IPS-NIHi7 (cell line): ENCODE measurements around the gene C6orf132.
A peak's percentile ranks its signal among the peaks of the same experiment; 100 is the strongest.
"Not testable (repeated sequence)": the region's sequence is repeated elsewhere in the genome, so short reads cannot be mapped to it uniquely, and the experiment has no call there.

ENCODE experiments used
- DNase-seq: peaks from one replicate; pipeline ENCODE4 v3.0.0; 2012; ENCODE audit warnings: mixed read lengths; ENCODE audit errors: extremely low spot score

Gene C6orf132

DNA sequence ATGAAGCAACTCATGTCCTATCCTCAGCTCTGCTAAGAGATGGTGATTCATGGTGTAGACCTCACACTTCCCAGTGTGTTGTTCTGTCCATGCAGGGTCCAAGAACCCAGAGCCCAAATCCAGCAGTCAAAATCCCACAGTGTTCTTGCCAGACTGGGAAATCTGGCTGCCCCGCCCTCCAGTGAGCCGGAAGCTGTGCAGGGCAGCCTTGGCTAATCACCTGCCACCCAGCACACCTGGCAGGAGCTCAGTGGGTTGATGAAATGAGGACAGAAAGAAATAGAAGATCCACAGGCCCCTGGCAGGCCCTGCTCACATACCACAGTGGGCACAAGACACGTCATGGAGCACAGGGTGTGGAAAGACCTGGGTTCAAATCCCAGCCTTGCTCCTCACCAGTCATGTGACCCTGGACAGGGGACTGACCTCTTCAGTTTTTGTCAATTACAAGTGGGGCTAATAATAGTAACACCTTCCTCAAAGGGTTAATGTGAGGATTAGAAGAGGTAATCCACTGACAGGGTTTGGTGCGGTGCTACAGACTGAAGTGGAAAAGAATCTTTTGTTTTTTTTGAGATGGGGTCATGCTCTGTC, 17.1 kb upstream of the C6orf132 start:
- DNase-seq = no peak

DNA sequence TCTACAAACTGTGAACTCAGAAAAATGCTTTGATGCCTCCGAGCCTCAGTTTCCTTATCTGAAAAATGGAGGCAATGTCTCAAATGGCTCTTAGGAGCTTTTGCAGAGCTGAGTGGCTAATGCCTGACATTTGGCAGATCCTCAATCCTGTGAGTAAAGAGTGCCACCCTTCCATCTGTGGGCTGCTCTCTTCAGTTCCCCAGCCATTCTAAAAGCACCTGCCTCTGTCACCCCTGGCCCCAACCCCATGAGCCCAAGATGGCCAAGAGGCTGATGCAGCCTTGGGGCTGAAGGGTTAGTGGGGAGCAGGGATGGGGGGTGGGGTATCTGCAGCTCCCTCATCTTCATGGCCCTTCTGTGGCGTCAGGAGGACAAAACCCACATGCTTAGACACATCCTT, 16.2 kb upstream of the C6orf132 start:
- DNase-seq = no peak

DNA sequence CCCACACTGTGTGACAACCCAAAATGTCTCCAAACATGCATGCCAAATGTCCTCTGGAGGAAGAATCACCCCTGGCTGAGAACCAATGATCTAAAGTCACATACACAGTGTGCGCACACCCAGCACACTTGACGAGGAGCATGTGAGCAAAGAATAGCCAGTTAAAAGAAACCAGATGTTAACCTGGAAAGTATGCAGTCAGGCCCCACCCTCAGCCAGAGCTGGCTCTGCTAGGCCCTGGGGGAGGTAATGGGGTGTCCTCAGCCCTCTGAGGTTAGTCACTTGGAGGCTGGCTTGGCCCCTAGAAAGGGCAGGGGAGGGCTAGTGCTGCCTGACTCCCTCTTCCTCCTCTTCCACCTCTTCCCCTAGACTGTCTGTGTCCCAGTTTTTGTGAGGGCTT, 15.6 kb upstream of the C6orf132 start:
- DNase-seq = no peak

DNA sequence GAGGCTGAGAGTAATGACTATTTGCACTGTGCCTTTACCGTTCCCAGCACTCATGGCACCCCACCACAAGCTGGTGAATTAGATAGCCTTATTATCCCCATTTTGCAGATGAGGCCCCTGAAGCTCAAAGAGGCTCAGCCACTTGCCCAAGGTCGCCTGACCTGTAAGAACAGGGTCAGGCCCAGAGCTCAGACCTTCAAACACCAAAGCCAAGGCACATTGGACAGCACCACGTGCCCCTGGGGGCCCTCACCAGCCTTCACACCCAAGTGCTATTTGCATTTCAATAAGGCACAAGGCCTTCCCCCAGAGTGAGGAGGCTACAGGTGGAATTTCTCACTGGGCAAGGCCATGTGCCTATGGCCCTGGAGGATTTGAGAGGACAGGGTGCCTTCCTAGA, 14.2 kb upstream of the C6orf132 start:
- no peak for DNase-seq

DNA sequence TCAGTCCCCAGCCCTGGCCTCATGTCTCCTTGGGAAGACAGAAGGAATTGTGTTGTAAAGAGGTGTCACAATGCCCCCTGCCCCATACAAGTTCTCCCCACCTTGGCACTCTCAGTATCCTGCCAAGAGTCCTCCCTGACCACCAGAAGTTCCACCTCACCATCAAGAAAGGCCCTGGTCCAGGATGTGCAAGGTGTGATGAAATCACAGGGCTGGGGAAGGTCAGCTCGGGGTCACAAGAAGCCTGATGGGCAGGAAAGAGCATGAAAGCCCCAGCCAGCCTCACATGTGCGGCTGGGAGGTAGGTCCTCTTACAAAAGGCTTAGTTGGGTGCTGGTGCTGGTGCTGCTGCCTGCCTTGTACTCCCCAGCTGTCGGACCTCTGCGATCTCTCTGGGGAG, 12.9 kb upstream of the C6orf132 start:
- no peak for DNase-seq

DNA sequence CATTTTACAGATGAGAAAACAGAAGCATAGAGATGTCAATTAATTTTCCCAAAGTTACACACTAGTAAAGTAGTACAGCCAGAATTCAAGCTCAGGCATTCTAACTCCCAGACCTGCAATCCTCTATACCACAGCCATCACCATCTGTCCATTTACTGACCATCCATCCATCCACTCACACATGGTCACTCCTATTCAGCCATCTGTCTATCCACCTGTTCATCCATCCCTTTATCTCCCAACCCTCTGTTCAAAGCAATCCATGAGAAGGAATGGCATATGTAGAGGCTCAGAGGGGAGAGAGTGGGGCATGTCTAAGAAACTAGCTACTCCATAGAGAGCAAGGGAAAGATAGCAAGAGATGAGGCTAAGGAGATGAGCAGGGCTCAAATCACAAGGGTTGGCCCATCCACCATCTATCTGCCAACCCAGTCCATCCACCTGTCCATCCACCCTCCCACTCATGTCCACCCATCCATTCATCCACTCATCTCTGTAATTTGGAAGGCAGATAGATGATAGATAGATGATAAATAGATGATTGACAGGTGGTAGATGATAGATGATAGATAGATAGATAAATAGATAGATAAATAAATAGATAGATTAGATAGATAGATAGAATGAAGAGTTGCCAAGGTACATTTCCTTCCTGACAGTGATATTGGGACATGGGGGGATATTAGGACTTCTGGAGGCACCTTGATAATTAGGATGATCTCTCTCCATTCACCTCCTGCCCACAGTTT, 12.2 kb upstream of the C6orf132 start:
- DNase-seq = no peak

DNA sequence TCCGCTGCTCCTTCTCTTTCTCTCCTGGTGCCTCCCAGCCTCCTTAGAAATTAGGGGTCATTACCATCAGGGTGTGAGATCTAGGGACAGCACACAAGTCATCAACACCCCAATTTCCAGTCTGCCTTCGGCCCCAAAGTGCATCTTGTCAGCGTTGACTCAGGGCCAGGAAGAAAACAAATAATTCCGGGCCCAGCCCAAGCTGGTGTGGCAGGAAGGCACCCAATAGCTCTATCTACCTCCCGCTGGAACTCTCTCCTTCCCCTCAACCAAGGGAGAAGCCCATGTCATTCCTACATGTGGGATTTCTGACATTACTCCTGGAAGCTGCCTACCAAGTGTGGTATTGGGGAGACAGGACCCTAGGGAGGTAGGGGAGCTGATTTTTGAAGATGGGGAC, 11.5 kb upstream of the C6orf132 start:
- DNase-seq = no peak

DNA sequence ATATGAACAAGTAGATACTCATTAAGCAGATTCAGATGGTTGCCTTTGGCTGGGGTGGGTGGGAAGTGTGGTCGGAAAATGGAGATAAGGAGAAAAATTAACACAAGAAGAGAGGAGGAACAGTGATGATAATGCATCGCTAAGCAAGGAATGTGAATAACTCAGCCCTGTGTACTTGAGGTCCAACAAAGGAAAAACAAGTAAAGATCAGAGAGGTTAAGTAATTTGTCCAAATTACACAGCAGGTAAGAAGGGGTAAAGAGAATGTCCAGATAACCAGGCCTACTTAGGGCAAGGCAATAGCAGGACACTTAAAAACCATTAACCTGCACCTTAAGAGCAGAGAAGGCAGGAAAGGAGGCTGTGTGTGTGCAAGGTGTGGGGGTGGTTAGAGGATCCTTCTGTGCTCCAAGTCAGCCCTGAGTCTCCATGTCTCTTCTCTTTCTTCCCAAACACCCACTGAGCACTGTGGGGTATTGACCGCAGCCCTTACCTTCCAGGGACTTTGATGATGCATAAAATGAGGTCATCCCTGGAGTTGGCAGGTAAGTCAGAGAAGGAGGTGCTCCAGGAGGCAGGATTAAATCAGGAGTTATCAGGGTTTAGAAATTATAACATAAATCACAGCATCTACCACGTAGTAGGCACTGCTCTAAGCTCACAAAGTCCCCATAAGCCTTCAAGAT, 10.3 kb upstream of the C6orf132 start:
- DNase-seq = not testable (repeated sequence)

DNA sequence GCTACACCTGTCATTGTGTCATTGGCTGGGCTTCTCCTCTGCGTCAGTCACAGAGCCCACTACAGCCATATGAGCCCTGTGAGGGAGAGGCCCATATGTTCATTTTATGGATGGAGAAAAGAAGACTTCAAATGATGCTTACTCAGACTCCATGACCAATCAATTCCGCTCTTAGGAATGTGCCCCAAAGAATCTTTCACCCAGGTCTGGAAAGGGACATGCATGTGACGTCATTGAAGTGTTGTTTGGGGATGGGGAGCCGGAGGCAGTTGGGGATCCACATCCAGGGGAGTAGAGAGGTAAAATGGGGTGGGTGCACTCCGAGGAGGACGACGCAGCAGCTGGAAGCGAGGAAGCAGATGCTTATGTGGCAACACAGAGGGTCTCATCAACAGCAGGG, 9.6 kb upstream of the C6orf132 start:
- no peak for DNase-seq

DNA sequence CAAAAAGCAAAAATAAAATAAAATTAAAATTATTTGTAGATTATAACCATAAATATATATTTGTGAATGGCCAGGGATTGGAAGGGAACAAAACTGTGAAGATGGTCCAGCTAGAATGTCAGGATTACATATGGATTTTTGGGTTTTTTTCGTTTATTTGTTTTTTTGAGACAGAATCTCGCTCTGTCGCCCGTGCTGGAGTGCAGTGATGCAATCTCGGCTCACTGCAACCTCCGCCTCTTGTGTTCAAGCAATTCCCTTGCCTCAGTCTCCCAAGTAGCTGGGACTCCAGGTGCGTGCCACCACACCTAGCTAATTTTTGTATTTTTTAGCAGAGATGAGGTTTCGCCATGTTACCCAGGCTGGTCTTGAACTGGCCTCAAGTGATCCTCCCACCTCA, 7.8 kb upstream of the C6orf132 start:
- DNase-seq = no peak

DNA sequence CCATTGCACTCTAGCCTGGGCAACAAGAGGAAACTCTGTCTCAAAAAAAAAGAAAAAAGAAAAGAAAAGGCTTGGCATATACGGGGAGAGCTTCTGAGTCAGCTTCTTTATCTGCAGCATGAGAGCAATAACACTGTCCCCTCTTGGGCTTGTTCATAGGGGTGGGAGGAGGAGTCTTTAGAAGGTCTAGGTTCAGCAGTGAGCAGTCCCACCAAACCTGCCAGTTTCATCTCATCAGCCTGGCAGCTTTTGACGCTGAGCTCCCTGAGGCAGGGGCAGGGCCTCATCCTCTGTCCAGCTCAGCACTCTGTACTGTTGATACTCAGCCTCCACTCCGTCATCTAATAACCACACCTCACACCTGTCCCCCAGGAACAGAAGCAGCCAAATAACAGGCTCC, 5.6 kb upstream of the C6orf132 start:
- no peak for DNase-seq

DNA sequence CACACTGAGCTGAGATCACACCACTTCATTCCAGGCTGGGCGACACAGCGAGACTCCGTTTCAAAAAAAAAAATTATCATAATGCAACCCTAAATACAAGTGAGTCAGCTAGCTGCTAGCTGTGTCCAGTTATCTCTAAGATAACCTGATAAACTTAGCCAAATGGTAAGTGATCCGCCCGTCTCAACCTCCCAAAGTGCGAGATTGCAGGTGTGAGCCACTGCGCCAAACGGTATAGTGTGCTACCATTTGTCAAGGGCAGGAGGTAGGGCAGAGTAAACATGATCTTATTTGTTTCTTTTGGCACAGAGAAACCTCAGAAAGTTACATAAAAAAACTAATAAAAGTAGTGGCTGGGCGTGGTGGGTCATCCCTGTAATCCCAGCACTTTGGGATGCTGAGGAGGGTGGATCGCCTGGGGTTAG, 4.7 kb upstream of the C6orf132 start:
- no peak for DNase-seq

DNA sequence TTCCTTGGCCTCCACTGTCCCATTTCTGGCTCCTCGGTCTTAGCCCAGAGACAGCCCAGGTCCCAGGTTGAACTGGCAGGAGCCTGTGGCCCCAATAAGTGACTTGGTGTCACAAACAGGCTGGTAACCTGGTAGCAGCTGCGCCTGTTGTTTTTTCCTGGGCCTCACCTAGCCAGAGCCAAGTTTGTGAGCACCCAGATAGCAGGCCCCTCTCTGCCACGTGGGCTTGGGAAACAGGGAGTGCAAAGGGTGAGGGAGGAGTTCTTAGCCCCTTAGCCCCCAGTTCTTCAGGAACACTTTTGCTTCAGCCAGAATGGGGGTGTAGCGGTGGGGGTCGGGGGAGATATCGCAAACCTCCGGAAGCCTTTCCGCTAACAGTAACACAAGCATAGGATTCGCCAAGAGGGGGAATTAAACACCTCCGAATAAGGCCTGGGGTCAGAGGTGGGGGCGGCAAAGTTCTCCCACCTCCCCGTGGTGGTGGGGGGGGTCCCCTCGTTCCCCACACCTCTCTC, 760 bp downstream of the C6orf132 start:
- DNase-seq = no peak

DNA sequence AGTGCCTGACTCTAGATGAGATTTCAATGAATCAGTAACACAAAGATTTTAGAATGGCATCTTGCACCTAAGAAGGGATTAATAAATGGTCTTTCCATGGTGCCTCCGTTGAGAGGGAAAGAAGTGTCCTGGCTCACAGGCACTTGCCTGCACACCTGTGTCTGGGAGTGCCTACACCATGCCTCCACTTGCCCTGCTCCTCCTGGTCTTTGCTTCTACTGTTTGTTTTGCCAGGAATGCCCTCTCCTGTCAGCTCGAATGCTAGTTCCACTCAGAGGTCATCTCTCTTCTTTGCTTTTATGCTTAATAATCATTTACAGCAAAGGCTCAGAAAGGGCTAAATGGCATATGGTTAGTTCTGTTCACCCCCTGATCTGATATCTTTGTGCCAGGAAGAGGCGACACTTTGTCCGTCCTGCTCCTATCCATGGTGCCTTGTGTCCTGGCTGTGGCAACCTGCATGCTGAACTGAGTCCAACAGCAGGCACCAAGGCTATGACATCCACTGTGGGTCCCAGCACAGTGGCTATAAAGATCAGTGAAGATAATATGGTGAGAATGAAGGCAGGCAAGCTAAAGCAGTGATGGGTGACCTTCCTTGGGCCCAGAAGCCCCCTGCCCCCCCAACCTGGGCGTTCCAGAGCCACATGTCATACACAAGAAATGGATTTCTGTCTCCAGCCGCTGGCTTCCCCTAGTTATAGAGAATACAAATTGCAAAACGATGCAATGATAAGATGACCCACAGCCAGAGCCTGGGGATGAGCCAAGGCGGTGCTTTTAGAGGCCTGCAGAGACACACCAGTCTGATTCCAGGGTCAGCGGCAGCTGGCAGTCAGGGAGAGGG, 1.4 kb downstream of the C6orf132 start:
- no peak for DNase-seq

DNA sequence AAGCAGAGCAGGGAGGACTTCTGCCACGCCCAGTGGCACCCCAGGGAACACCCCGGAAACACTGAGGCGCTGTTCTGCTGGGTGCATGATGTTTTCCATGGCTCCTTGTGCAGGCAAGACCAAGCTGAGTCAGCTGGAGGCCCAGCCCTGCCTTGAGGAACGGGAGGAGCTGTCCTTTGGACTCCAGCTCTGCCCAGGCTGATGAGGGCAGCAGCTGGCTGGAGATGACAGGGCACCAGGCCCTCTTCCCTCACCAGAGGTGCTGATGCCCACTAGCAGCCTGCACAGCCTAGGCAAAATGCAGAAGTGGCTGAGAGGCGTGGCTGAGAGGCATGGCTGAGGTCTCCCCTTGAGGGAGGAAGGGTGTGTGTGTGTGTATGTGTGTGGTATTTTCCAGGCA, 2.4 kb downstream of the C6orf132 start:
- no peak for DNase-seq

DNA sequence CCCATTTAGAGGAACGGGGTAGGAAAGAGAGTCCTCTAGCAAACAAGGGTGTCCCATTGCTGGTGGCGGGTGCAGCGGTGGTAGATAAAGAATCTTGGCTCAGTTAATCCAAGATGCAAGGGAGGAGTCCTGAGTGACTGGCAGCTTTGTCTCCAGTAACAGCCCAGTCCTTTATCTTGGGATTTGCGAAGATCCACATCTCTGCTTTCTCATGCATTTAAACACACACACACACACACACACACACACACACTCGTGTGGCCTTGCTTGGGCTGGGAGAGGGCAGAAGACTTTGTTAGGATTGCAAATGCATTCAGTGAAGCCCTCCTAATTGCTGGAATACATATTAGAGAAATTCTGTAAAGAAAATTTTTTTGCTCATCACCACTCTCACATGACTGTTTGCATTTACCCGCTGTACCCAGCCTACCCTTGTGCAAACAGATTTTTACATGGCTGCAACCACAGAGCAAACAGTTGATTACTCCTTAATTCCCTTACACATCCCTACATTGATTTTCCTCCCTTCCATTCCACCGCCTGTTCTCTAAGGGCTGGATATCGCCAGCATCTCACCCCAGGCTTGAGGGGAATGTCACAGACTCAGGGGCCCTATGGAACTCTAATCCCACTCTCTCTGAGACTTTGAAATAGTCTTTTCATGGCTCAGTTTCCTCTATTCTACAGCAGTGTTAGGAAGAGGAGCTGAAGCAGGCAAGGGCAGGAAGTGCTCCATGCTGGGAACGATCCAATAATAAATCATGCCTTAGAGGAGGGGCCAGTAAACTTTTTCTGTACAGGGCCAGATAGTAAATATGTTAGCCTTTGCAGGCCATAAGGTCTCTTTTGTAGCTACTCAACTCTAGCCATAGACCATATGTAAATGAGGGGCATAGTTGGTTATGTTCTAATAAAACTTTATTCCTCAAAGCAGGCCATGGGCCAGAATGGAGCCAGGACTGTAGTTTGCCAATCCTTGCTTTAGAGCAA, 3.5 kb downstream of the C6orf132 start:
- DNase-seq = no peak

DNA sequence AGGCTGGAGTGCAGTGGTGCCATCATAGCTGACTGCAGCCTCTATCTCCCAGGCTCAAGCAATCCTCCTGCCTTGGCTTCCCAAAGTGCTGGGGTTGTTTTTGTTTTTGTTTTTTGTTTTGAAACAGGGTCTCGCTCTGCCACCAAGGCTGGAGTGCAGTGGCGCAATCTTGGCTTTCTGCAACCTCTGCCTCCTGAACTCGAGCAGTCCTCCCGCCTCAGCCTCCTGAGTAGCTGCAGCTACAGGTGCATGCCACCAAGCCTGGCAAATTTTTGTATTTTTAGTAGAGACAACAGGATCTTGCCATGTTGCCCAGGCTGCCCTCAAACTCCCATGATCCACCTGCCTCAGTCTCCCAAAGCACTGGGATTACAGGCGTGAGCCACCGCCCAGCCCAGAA, 4.2 kb downstream of the C6orf132 start:
- no peak for DNase-seq

DNA sequence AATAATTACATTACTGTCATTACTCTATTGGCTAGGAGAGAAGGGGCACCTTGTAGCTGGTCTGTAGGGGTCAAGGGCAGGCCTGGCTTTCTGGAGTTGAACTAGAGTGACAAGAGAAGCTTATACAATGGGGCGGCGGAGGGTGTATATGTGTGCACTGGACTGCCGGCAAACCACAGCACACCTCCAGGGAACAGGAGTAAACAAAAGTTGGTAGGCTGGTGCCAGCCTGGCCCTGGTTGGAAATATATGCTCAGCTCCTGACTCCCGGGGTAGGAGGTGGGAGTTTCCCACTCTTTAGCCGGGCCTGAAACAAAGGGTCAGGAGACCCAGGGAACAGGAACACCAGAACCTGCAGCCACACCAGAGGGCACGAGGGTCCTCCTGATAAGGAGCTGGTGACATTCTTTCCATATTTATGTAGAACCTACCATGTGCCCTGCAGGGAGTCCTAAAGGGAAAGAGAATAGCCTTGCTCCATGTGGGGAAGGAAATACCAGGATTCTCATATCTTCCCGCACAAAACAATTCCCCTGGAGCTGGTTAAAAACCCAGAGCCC, 5.1 kb downstream of the C6orf132 start:
- DNase-seq = peak; percentile 46

DNA sequence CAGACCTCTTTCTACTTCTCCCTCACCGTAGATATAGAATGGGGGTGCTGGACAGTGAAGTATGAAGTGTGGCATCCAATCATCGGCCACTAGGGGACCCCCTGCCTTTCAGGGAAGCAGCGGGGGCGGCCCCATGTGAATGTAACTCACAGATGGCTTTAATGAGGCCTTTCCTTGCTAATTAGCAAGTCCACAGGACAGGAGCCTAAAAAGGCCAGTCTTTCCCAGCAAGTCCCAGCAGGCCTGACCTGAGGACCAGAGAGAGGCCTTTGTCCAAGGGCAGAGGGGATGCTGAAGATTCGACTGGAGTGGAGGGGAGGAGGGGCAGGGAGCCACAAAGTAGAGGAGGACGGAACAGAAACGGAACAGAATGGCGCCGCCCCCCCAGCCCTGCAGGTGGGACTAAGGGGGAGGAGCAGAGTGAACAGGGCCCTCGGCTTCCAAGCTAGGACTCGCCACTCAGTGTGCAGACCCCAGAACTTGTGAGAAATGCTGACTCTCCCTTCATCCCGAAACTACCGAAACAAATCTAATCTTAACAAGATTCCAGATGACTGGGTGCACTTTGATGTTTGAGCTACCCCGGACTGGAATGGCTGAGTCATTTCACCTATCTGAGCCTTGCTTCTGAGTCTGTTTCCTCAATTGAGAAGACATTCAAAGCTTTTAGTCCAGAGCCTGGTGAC, 5.8 kb downstream of the C6orf132 start:
- peak; percentile 85 for DNase-seq

DNA sequence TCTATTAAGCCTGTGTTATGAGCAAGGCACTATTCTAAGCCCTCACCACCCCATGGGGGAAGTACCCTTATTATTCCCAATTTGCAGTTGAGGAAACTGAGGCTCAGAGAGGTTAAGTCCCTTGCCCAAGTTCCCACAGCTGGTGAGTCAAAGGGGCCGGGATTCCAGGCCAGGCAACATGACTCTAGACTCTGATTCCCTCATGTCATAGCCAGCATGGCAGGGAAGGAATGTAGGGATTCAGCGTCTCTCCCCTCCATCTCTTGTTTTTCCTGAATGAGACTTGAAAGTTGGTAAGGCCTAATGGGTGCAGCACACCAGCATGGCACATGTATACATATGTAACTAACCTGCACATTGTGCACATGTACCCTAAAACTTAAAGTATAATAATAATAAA, 6.7 kb downstream of the C6orf132 start:
- DNase-seq = no peak
